SK-N-SH (cell line): Measurements from ENCODE around the gene PYCR2. TPM values are rescaled to one million over a fixed set of nuclear protein-coding genes. Genes with fewer than 3 reads are reported as not detected.
A peak's percentile ranks its signal among the peaks of the same experiment; 100 is the strongest.

Experiments
- CTCF ChIA-PET: fragments of 300-600, 350-600 bp; formaldehyde crosslinking; extraction: SDS; loops from one replicate; lab custom pipeline; 2021; lab: Yijun Ruan, JAX
- POLR2A ChIA-PET: fragments of 350-600 bp; sonication (Branson Sonifier 250); formaldehyde crosslinking; extraction: SDS; loops from one replicate; lab custom pipeline; 2020; ENCODE audit warnings: antibody characterized with exemption, inconsistent platforms; lab: Yijun Ruan, JAX
- DNase-seq: peaks from one replicate; pipeline ENCODE4 v3.0.0; 2012
- H2AFZ ChIP-seq: fragments of 200-600 bp; sonication (generic); 2 replicates; pipeline ENCODE4 v1.8.1; 2016; ENCODE audit warnings: antibody characterized with exemption, mild to moderate bottlenecking, low read depth
- H3F3A ChIP-seq: fragments of 200-600 bp; sonication (generic); replicated peaks from 2 replicates; pipeline ENCODE3; 2016; ENCODE audit warnings: antibody characterized with exemption, mild to moderate bottlenecking; ENCODE audit not compliant: insufficient read depth
- H3K27ac ChIP-seq, 2 experiments: fragments of 200-500 bp in 1 of 2; fragments of 200-600 bp in 1 of 2; sonication (Bioruptor generic) in 1 of 2; sonication (generic), shearing (Covaris generic) in 1 of 2; 2 replicates each; pipeline versions ENCODE4 v1.5.1 to v1.6.1; 2014 to 2016; ENCODE audit warnings: low read depth in 2 of 2, inconsistent platforms in 1 of 2, low read length in 1 of 2, mild to moderate bottlenecking in 1 of 2, mixed read lengths in 1 of 2
- H3K27me3 ChIP-seq: fragments of 200-600 bp; sonication (generic), shearing (Covaris generic); 2 replicates; pipeline ENCODE4 v1.6.1; 2016; ENCODE audit warnings: mixed run types; ENCODE audit not compliant: insufficient read depth
- H3K36me3 ChIP-seq, 2 experiments: fragments of 200-500 bp in 1 of 2; fragments of 200-600 bp in 1 of 2; sonication (Bioruptor generic) in 1 of 2; sonication (generic) in 1 of 2; replicated peaks in 1 of 2; 2 replicates each; pipeline versions ENCODE3 to v1.5.1; 2014 to 2016; ENCODE audit warnings: low read length in 1 of 2, mild to moderate bottlenecking in 1 of 2; ENCODE audit not compliant: insufficient read depth in 2 of 2, control insufficient read depth in 1 of 2
- H3K4me1 ChIP-seq, 2 experiments: fragments of 200-500 bp in 1 of 2; fragments of 200-600 bp in 1 of 2; sonication (Bioruptor generic) in 1 of 2; sonication (generic), shearing (Covaris generic) in 1 of 2; 2 replicates each; pipeline versions ENCODE4 v1.5.1 to v1.6.1; 2014 to 2016; ENCODE audit warnings: low read depth in 1 of 2, low read length in 1 of 2, mixed run types in 1 of 2; ENCODE audit not compliant: insufficient read depth in 2 of 2, control insufficient read depth in 1 of 2
- H3K4me2 ChIP-seq: fragments of 200-600 bp; sonication (generic), shearing (Covaris generic); 2 replicates; pipeline ENCODE4 v1.6.1; 2017; ENCODE audit warnings: mixed run types
- H3K4me3 ChIP-seq, 2 experiments: fragments of 200-500 bp in 1 of 2; fragments of 200-600 bp in 1 of 2; sonication (Bioruptor generic) in 1 of 2; sonication (generic), shearing (Covaris generic) in 1 of 2; 2 replicates each; pipeline versions ENCODE4 v1.5.1 to v1.8.1; 2014 to 2016; ENCODE audit warnings: low read depth in 2 of 2, inconsistent platforms in 1 of 2, low read length in 1 of 2, mild to moderate bottlenecking in 1 of 2, mixed read lengths in 1 of 2, moderate library complexity in 1 of 2
- H3K79me2 ChIP-seq: fragments of 200-600 bp; sonication (generic); 2 replicates; pipeline ENCODE4 v1.8.1; 2017; ENCODE audit warnings: mild to moderate bottlenecking; ENCODE audit not compliant: insufficient read depth
- H3K9ac ChIP-seq: fragments of 200-600 bp; sonication (generic); 2 replicates; pipeline ENCODE4 v1.6.1; 2017; ENCODE audit warnings: mixed run types
- H3K9me2 ChIP-seq: fragments of 200-600 bp; sonication (generic); 2 replicates; pipeline ENCODE4 v1.6.1; 2017; ENCODE audit warnings: mixed run types
- H3K9me3 ChIP-seq: fragments of 200-600 bp; sonication (generic); 2 replicates; pipeline ENCODE4 v1.6.1; 2017; ENCODE audit warnings: mixed run types, mild to moderate bottlenecking, moderate library complexity
- H4K20me1 ChIP-seq: fragments of 200-600 bp; sonication (generic); 2 replicates; pipeline ENCODE4 v1.6.1; 2017; ENCODE audit warnings: mild to moderate bottlenecking, mixed run types; ENCODE audit not compliant: insufficient read depth
- ELF1 ChIP-seq: IDR thresholded peaks from 2 replicates; pipeline ENCODE4 v1.4.0; 2012
- EP300 ChIP-seq, 2 experiments: IDR thresholded peaks; 2 replicates each; pipeline versions ENCODE4 v1.4.0 to v1.6.1; 2012; ENCODE audit warnings: borderline replicate concordance in 1 of 2, low read depth in 1 of 2, low read length in 1 of 2
- FOSL2 ChIP-seq: IDR thresholded peaks from 2 replicates; pipeline ENCODE4 v1.4.0; 2012; ENCODE audit warnings: low read depth, mild to moderate bottlenecking, moderate library complexity, borderline replicate concordance
- FOXJ3 ChIP-seq: sonication (generic); formaldehyde crosslinking; IDR thresholded peaks from 2 replicates; pipeline ENCODE4 v1.5.1; 2020; ENCODE audit warnings: mild to moderate bottlenecking, missing genetic modification reagents
- FOXM1 ChIP-seq: IDR thresholded peaks from 2 replicates; pipeline ENCODE4 v1.4.0; 2012; ENCODE audit warnings: low read depth, mild to moderate bottlenecking
- GATA2 ChIP-seq: sonication (generic); formaldehyde crosslinking; IDR thresholded peaks from 2 replicates; pipeline ENCODE4 v1.5.0; 2020; ENCODE audit warnings: mild to moderate bottlenecking, missing genetic modification reagents
- MEF2A ChIP-seq: IDR thresholded peaks from 2 replicates; pipeline ENCODE4 v1.4.0; 2012; ENCODE audit warnings: low read depth, borderline replicate concordance
- MXI1 ChIP-seq: IDR thresholded peaks from 2 replicates; pipeline ENCODE4 v1.6.1; 2012; ENCODE audit warnings: mild to moderate bottlenecking, low read depth, low read length, improper control_type of control experiment
- NFIC ChIP-seq: IDR thresholded peaks from 2 replicates; pipeline ENCODE4 v1.4.0; 2012; ENCODE audit warnings: borderline replicate concordance
- NRF1 ChIP-seq: IDR thresholded peaks from 2 replicates; pipeline ENCODE4 v1.6.1; 2012; ENCODE audit warnings: low read depth, mild to moderate bottlenecking, low read length
- POLR2AphosphoS5 ChIP-seq: IDR thresholded peaks from 2 replicates; pipeline ENCODE4 v1.6.1; 2012; ENCODE audit warnings: low read depth, low read length
- RAD21 ChIP-seq: IDR thresholded peaks from 2 replicates; pipeline ENCODE4 v1.6.1; 2012; ENCODE audit warnings: mild to moderate bottlenecking, low read length
- RXRA ChIP-seq: IDR thresholded peaks from 2 replicates; pipeline ENCODE4 v1.4.0; 2012; ENCODE audit warnings: low read depth, mild to moderate bottlenecking, borderline replicate concordance
- TCF12 ChIP-seq: IDR thresholded peaks from 2 replicates; pipeline ENCODE4 v1.4.0; 2012
- YY1 ChIP-seq: IDR thresholded peaks from 2 replicates; pipeline ENCODE4 v1.4.0; 2012; ENCODE audit warnings: low read depth, mild to moderate bottlenecking
- WGBS: methylation state at CpG from one replicate; pipeline ENCODE4 v1.1.6; 2017; ENCODE audit warnings: low lambda C conversion rate; 5-methylcytosine and 5-hydroxymethylcytosine counted together
- polyA plus RNA-seq, 3 experiments: library from polyadenylated mRNA; depleted of rRNA; stranded (reverse); fragments of >200 nt; gene quantifications; 2 replicates each; pipeline ENCODE4 v1.2.3, GENCODE V29; 2012
- TF ChIP-seq, protein P1 (sequence below): fragments of 150-350 bp; IDR thresholded peaks from 2 replicates; pipeline ENCODE4 v1.6.1; 2017; ENCODE audit warnings: antibody characterized with exemption, low read length, low read depth, borderline replicate concordance
- TF ChIP-seq, protein P2 (sequence below): fragments of 200-600 bp; sonication (generic); IDR thresholded peaks from 2 replicates; pipeline ENCODE4 v1.6.1; 2017; ENCODE audit warnings: antibody characterized with exemption, mild to moderate bottlenecking, moderate library complexity
- TF ChIP-seq, protein P3 (sequence below): IDR thresholded peaks from 2 replicates; pipeline ENCODE4 v1.4.0; 2012; ENCODE audit warnings: low read depth, borderline replicate concordance
- TF ChIP-seq, protein P4 (sequence below): IDR thresholded peaks from 2 replicates; pipeline ENCODE4; 2012
- TF ChIP-seq, protein P5 (sequence below): IDR thresholded peaks from 2 replicates; pipeline ENCODE4 v1.4.0; 2012; ENCODE audit warnings: low read depth

The PYCR2 gene
- polyA plus RNA-seq, 1 of the 3 experiments (the other 2 are of a cell fraction), result 95.3 TPM

DNA sequence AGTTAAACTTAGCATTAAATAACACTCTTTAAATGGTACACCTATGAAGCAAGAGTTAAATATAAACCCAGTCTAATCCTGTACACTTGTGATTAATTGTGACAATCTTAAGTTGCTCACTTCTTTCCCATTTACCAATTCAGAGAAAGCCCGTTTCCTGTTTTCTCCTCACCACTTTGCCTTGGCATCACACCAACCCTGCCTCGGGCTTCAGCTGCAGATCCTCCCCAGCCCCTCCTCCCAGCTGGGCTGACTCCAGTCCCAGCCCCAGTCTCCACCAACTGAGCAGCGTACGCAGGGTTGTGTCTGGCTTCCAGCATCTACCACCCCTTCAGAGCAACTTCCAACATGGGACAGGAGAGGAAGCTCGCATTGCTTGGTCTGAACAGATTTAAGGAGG, 4.1 kb downstream of the PYCR2 start (continued):
- TF ChIP-seq, protein P1, sequence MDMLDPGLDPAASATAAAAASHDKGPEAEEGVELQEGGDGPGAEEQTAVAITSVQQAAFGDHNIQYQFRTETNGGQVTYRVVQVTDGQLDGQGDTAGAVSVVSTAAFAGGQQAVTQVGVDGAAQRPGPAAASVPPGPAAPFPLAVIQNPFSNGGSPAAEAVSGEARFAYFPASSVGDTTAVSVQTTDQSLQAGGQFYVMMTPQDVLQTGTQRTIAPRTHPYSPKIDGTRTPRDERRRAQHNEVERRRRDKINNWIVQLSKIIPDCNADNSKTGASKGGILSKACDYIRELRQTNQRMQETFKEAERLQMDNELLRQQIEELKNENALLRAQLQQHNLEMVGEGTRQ, result no peak
- peak; percentile 83 for TF ChIP-seq NFIC
- no peak for TF ChIP-seq FOXM1
- TF ChIP-seq TCF12, result no peak
- TF ChIP-seq YY1, result no peak
- peak in 1 of 2 experiments; percentile 84; a peak in 2 of 4 replicates for TF ChIP-seq EP300 (IDR thresholded peaks at IDR 0.05; ENCODE audit: borderline replicate concordance in 1 of 2, low read depth in 1 of 2, low read length in 1 of 2)
- TF ChIP-seq, protein P2, sequence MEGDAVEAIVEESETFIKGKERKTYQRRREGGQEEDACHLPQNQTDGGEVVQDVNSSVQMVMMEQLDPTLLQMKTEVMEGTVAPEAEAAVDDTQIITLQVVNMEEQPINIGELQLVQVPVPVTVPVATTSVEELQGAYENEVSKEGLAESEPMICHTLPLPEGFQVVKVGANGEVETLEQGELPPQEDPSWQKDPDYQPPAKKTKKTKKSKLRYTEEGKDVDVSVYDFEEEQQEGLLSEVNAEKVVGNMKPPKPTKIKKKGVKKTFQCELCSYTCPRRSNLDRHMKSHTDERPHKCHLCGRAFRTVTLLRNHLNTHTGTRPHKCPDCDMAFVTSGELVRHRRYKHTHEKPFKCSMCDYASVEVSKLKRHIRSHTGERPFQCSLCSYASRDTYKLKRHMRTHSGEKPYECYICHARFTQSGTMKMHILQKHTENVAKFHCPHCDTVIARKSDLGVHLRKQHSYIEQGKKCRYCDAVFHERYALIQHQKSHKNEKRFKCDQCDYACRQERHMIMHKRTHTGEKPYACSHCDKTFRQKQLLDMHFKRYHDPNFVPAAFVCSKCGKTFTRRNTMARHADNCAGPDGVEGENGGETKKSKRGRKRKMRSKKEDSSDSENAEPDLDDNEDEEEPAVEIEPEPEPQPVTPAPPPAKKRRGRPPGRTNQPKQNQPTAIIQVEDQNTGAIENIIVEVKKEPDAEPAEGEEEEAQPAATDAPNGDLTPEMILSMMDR, result no peak
- no peak for TF ChIP-seq GATA2 (CRISPR knock-in tag)
- no peak for TF ChIP-seq MEF2A

DNA sequence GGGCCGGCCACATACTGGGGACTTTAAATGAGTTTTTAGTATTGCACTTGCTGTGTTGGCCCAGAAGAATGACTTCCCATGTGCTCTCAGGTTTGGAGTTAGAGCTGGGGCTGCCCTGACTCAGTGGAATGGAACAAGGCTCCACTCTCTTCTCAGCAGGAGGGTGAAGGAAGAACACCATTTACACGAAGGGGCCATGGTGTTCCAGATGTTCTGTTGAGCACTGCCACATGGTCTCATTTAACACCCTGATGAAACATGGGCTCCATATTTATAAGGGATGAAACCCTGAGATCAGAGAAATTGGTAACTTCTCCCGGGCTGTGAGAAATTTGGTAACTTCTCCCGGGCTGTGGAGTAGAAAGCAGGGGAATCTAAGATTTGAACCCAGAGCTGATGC, 5.8 kb downstream of the PYCR2 start:
- Histone ChIP-seq H3F3A (no peaks in the 10 kb centered on the region), H3K79me2 (peaks cover 13% of the 10 kb centered on the region), H3K9me2 (no peaks in the 10 kb centered on the region), H3K4me2 (no peak overlapping the region), H3K4me3 (no peak overlapping the region), H3K27me3 (no peaks in the 10 kb centered on the region), H3K27ac (no peak overlapping the region), H3K9me3 (no peaks in the 10 kb centered on the region), H2AFZ (no peak overlapping the region), H3K9ac (no peak overlapping the region), H4K20me1 (no peaks in the 10 kb centered on the region; the same call in 1 of the 2 replicates), H3K4me1 (peaks cover 28 to 67% of the 10 kb centered on the region in 2 experiments), H3K36me3 (peaks cover 13 to 26% of the 10 kb centered on the region in 2 experiments)
- 94% methylated on average over 4 of the region's 4 CpGs for WGBS
- no peak for DNase-seq
- CTCF ChIA-PET, result interaction anchor here (0.8 to 2.1 kb wide), 2 partner anchors 69 to 458 kb away, joined by 3 to 7 read pairs; no protein-coding TSS in a partner anchor
- TF ChIP-seq NRF1 (no peak), RXRA (no peak), YY1 (no peak), FOXJ3 (CRISPR knock-in tag) (no peak), TCF12 (no peak), EP300 (IDR thresholded peaks at IDR 0.05; ENCODE audit: borderline replicate concordance in 1 of 2, low read depth in 1 of 2, low read length in 1 of 2) (no peak), RAD21 (no peak), GATA2 (CRISPR knock-in tag) (no peak), FOSL2 (no peak), MXI1 (no peak), POLR2AphosphoS5 (no peak), NFIC (no peak), ELF1 (no peak)
- TF ChIP-seq, protein P3, sequence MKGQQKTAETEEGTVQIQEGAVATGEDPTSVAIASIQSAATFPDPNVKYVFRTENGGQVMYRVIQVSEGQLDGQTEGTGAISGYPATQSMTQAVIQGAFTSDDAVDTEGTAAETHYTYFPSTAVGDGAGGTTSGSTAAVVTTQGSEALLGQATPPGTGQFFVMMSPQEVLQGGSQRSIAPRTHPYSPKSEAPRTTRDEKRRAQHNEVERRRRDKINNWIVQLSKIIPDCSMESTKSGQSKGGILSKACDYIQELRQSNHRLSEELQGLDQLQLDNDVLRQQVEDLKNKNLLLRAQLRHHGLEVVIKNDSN, result no peak
- TF ChIP-seq, protein P2, result no peak
- TF ChIP-seq, protein P4, sequence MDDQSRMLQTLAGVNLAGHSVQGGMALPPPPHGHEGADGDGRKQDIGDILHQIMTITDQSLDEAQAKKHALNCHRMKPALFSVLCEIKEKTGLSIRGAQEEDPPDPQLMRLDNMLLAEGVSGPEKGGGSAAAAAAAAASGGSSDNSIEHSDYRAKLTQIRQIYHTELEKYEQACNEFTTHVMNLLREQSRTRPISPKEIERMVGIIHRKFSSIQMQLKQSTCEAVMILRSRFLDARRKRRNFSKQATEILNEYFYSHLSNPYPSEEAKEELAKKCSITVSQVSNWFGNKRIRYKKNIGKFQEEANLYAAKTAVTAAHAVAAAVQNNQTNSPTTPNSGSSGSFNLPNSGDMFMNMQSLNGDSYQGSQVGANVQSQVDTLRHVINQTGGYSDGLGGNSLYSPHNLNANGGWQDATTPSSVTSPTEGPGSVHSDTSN, result no peak
- TF ChIP-seq, protein P5, sequence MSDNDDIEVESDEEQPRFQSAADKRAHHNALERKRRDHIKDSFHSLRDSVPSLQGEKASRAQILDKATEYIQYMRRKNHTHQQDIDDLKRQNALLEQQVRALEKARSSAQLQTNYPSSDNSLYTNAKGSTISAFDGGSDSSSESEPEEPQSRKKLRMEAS, result no peak
- POLR2A ChIA-PET, result no interaction called here
